PFSK-1 (cell line): ENCODE data around the gene CORT.

Source experiments
- FOXP2 ChIP-seq: optimal IDR thresholded peaks from 2 replicates; pipeline ENCODE3; 2011; ENCODE audit warnings: borderline replicate concordance, control low read depth, inconsistent platforms; ENCODE audit not compliant: insufficient read depth; ENCODE audit errors: extremely low read length, extremely low read depth
- POLR2AphosphoS5 ChIP-seq: IDR thresholded peaks from 2 replicates; pipeline ENCODE4 v1.6.1; 2012; ENCODE audit warnings: low read depth, mild to moderate bottlenecking, control low read depth, low read length, moderate library complexity
- SIN3A ChIP-seq: IDR thresholded peaks from 2 replicates; pipeline ENCODE4 v1.6.1; 2012; ENCODE audit warnings: mild to moderate bottlenecking, low read length, moderate library complexity, borderline replicate concordance; ENCODE audit not compliant: insufficient read depth
- TAF1 ChIP-seq: IDR thresholded peaks from 2 replicates; pipeline ENCODE4 v1.6.1; 2012; ENCODE audit warnings: low read length, control low read depth, borderline replicate concordance; ENCODE audit not compliant: insufficient read depth
- TF ChIP-seq, protein P1 (sequence below), 2 experiments: IDR thresholded peaks; 2 replicates each; pipeline versions ENCODE4 v1.6.1 to v1.8.0; 2011 to 2012; ENCODE audit warnings: low read depth in 2 of 2, low read length in 2 of 2, control low read depth in 1 of 2, inconsistent platforms in 1 of 2, mild to moderate bottlenecking in 1 of 2, moderate library complexity in 1 of 2; ENCODE audit not compliant: insufficient read depth in 1 of 2

DNA sequence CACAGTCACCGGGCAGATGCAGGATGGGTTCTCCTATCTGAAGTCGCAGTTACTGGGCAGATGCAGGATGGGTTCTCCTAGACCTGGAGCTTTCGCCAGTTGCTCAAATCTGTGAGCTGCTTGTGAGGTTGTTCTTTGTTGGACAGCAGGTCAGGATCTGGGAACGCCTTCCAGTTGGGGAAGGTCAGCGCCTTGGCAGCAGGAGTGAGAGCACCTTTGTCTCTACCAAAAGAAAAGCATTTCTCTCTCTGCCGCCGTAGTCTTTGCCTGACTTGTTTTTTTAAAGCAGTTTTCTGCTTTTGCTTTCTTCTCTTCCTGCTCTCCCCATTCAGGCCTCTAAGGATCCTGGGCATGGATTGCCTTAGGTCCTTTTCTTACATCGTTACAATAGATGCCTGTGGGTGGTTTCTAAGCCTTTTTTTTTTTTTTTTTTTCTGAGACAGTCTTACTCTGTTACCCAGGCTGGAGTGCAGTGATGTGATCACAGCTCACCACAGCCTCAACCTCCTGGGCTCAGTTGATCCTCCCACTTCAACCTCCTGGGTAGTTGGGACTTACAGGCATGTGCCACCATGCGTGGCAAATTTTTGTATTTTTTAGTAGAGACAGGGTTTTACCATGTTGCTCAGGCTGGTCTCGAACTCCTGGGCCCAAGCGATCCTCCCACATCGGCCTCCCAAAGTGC, 40.6 kb downstream of the CORT start:
- TF ChIP-seq TAF1 (no peak), POLR2AphosphoS5 (no peak), SIN3A (no peak), FOXP2 (no peak)
- TF ChIP-seq, protein P1, sequence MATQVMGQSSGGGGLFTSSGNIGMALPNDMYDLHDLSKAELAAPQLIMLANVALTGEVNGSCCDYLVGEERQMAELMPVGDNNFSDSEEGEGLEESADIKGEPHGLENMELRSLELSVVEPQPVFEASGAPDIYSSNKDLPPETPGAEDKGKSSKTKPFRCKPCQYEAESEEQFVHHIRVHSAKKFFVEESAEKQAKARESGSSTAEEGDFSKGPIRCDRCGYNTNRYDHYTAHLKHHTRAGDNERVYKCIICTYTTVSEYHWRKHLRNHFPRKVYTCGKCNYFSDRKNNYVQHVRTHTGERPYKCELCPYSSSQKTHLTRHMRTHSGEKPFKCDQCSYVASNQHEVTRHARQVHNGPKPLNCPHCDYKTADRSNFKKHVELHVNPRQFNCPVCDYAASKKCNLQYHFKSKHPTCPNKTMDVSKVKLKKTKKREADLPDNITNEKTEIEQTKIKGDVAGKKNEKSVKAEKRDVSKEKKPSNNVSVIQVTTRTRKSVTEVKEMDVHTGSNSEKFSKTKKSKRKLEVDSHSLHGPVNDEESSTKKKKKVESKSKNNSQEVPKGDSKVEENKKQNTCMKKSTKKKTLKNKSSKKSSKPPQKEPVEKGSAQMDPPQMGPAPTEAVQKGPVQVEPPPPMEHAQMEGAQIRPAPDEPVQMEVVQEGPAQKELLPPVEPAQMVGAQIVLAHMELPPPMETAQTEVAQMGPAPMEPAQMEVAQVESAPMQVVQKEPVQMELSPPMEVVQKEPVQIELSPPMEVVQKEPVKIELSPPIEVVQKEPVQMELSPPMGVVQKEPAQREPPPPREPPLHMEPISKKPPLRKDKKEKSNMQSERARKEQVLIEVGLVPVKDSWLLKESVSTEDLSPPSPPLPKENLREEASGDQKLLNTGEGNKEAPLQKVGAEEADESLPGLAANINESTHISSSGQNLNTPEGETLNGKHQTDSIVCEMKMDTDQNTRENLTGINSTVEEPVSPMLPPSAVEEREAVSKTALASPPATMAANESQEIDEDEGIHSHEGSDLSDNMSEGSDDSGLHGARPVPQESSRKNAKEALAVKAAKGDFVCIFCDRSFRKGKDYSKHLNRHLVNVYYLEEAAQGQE (IDR thresholded peaks at IDR 0.05; ENCODE audit: insufficient read depth in 1 of 2, low read depth in 2 of 2, low read length in 2 of 2), result no peak
